Hepatocyte (in vitro differentiated cells): ENCODE data around the gene EXOC7.

Source experiments
- EZH2 ChIP-seq: fragments of 200-600 bp; sonication (generic); IDR thresholded peaks from 2 replicates; pipeline ENCODE4 v1.6.1; 2016; ENCODE audit warnings: antibody characterized with exemption, mild to moderate bottlenecking, borderline replicate concordance
- TF ChIP-seq, protein P1 (sequence below): fragments of 200-600 bp; sonication (generic); IDR thresholded peaks from 2 replicates; pipeline ENCODE4 v1.5.1; 2016; ENCODE audit warnings: antibody characterized with exemption, mild to moderate bottlenecking; ENCODE audit not compliant: poor library complexity

DNA sequence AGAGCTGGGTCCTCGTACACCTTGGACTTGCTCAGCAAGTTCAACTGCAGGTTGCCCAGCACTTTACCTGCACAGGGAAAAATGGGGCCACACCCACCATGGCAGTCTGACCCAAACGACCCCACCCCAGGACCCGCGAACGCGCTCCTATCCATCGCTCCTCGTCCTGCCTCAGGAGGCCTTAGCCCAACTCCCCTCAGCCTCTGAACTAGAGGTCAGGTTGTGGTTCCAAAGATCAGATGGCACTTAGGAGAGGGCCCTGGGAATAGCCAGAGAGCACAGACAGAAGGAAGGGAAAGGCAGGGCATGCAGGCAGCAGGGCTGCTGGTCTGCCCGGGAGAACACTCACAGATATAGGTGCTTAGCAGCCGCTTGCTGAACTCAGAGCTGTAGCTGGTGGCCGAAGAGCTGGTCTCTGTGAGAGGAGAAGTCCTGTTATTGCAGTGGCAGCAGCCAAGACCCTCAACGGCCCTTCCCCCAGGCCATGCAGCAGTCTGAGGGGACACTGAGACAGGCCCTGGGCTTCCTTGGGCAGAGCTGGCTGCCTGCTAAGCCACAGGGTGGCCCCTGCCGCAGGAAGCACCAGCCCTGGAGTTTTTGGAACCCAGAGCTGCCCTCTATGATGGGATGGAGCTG, 17.7 kb downstream of the EXOC7 start:
- TF ChIP-seq, protein P1, sequence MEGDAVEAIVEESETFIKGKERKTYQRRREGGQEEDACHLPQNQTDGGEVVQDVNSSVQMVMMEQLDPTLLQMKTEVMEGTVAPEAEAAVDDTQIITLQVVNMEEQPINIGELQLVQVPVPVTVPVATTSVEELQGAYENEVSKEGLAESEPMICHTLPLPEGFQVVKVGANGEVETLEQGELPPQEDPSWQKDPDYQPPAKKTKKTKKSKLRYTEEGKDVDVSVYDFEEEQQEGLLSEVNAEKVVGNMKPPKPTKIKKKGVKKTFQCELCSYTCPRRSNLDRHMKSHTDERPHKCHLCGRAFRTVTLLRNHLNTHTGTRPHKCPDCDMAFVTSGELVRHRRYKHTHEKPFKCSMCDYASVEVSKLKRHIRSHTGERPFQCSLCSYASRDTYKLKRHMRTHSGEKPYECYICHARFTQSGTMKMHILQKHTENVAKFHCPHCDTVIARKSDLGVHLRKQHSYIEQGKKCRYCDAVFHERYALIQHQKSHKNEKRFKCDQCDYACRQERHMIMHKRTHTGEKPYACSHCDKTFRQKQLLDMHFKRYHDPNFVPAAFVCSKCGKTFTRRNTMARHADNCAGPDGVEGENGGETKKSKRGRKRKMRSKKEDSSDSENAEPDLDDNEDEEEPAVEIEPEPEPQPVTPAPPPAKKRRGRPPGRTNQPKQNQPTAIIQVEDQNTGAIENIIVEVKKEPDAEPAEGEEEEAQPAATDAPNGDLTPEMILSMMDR: no peak
- no peak for TF ChIP-seq EZH2
